HG03025 (cell line): ENCODE data around the gene SH2B2.
"Not testable (repeated sequence)": the region's sequence is repeated elsewhere in the genome, so short reads cannot be mapped to it uniquely, and the experiment has no call there.

ENCODE experiments used
- ATAC-seq: cut with Tn5 transposase; IDR thresholded peaks from one replicate; pipeline ENCODE4 v1.9.1; 2021; ENCODE audit warnings: mild to moderate bottlenecking, moderate library complexity; ENCODE audit not compliant: unreplicated experiment, low FRiP score

Gene SH2B2

DNA sequence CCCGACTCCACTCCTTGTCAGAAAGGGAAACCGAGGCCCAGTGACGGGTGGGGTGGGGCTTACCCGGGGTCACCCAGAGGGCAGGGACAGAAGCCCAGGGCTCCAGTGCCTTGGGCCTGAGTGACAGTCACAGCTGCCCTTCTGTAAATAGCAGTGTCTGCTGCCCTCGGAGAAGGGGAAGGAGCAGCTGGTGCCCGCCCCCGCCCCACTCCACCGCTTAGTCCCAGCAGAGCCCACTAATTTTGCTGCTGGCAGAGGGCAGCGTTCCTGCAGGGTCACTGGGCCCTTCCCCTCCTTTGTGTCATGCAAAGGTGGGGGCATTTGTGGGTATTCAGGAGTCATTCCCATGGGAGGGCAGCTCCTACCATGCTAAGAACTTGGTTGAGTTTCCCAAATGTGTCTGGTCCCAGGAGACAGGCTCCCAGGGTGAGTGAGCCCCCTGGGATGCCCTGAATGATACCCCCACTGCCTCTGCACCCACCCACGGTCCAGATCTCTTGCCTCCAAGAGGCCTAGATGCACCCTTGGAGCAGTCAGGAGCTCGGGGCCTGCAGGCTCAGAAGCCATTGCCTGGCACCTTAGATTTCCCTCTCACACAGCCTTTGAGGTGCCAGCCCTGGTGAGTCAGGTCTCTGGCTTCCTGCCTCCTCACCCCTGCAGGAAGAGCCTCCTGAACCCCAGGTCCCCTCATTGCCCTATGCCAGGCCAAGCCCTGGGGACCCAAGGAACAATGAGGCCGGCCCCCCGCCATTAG, 17.2 kb downstream of the SH2B2 start:
- ATAC-seq = no peak

DNA sequence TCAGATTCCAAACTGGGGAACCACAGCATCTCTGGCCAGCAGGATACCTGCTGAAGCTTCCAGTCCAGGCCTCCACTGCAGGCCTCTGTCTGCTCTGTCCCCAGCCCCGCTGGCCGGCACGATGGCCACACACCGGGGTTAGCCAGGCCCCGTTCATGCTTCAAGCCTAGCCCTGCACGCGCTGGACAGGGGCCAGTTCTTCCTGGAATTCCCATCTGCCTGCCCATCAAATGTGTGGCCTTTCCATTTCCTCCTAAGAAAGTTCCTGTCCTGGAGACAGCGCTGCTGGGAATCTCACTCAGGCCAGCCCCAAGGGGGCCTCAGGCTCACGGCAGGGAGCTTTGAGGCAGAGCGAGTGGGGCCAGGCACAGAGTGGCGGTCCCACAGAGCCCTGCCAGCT, 18.0 kb downstream of the SH2B2 start:
- no peak for ATAC-seq

DNA sequence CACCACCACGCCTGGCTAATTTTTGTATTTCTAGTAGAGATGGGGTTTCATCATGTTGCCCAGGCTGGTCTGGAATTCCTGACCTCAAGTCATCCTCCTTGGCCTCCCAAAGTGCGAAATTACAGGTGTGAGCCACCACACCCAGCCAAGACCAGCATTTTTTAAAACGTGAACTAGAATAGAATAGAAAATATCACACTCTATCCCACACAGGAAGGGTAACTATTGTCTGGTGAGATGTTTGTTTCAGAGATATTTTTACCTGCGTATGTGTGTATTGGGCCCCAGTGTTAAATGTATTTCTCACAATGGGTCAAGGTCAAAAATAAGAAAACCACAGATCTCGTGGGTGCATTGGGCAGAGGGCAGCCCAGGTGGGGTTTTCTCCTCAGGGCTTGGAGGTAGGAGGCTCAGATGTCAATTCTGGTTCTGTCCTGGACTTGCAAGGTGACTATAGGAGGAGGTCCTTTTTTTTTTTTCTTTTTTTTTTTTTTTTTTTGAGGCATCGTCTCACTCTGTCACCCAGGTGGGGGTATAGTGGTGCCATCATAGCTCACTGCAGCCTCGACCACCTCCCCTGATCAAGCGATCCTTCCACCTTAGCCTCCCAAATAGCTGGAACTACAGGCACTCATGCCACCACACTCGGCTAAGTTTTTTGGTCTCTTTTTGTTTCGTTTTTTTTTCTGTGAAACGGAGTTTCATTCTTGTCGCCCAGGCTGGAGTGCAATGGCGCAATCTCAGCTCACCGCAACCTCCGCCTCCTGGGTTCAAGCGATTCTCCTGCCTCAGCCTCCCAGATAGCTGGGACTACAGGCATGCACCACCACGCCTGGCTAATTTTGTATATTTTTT, 19.0 kb downstream of the SH2B2 start:
- peak; percentile 52 for ATAC-seq

DNA sequence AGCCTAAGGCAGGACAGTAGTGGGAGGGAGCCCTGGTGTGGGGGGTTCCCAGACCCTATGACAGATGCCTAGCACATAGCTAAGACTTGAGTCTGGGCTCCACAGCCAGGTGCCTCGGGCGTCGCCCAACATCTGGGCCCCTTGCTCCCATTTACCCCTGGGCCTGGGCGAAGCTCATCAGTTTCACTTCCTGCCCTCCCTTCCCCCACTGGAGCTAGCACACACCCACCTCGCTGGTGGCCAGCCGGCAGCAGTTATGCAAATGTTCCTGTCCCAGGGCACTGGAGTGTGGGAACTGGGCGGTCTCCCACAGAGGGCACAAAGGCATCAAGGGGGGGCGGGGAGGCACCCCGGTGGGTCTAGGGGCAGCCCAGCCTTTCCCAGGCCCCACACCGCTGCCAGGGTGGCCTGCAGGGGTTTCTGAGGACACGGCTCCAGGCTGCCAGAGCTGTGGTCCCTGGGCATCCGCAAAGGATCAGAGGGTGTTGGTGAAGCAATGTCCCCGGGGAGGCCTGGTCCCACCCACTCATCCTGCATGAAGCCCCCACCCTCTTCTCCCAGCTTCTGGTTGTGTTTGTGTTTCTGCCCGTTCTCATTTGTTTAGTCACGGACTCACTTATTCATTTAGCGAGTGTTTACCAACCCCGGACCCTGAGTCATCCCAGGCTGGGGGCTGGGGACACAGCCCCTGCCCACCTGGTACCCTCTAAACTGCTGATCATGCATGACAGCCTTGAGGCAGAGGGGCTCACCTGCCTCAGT, 20.4 kb downstream of the SH2B2 start:
- ATAC-seq = peak; percentile 58

DNA sequence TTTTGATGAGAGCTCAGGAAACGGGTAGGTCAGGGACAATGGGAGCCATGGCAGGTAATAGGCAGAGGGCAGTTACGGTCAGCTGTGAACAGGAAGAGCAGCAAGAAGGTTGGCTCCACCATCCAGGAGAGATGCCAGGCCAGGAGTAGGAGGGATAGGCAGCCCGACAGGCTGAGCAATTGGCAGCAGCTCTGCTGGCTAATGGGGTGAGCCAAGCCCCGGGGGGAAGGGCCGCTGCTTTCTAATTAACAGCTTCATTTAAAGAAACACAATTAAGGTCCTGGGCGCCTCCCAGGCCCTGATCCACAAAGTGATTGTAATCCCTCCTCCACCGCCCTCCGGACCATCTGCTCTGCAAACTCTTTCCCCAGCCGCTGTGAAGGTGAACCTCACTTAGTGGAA, 23.7 kb downstream of the SH2B2 start:
- ATAC-seq = no peak

DNA sequence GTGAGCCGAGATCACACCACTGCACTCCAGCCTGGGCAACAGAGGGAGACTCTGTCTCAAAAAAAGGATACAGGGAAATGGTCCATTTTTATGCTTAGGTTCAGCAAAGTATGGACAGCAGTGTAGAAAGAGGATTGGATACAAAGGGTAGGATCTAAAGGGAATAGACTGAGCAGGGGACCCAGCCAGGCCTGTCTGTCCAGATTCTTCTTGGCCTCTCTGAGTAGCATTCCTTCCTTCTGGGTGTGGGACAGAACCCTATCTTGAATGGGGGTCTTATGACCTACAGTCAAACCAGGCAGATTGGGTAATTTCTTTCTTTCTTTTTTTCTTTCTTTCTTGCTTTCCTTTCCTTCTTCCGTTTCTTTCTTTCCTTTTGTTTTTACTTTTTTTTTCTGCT, 25.6 kb downstream of the SH2B2 start:
- ATAC-seq = no peak

DNA sequence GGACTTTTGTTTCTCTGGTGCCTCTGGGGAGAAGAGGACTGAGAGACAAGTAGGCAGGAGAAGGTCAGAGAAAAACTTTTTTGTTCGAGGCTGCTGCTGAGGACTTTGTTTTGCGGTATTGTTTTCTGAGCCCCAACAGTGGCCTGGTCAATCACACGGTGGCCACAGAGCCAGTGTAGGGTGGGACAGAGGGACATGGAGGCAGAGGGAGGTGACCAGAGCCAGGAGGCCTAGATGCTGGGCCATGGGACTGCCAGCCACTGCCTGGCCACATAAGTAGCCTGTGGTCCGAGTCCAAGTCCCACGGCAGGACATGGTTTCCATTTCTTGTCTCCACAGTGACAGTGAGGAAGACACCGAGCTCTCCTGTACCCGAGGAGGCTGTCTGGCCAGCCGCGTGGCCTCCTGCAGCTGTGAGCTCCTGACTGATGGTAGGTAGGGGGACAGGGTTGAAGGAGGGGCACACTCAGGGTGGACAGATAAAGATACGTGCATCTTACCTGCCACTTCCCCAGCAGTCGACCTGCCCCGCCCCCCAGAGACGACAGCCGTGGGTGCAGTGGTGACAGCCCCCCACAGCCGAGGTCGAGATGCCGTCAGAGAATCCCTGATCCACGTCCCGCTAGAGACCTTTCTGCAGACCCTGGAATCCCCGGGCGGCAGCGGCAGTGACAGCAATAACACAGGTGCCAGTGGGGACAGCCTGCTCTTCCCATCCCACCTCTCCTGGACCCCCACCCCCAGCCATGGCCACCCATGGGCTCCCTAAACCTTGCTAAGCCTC, 27.5 kb downstream of the SH2B2 start:
- no peak for ATAC-seq

DNA sequence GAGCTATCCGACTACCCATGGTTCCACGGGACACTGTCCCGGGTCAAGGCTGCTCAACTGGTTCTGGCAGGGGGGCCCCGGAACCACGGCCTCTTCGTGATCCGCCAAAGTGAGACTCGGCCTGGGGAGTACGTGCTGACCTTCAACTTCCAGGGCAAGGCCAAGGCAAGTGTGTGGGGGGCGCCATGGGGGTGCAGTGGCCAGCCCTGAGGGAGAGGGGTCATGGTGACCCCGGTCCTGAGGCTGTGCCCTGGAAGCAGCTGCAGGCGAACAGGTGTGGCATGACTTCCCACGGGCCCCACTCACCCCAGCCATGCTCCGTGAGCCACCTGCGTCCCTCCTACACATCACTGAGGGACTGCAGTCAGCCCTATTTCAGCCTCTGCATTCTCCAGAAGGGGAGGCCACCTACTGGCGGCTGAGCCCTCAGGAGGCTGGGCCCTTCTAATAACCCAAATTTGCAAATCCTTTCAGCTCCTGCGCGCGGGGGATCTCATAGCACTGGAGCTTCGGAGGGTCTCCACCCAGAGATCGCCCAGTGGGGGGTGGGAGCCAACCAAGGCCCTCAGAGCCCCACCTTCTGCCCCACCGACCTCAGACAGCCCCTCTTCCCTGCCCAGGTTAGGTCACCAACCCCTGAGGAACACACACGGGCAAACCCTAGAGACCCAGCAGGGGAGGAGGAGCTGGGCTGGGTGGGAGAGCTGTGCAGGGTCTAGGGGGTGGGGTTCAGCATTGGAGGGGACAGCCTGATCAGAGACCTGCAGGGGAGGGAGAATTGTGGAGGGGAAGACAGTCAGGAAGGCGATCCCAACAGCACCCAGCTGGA, 30.8 kb downstream of the SH2B2 start:
- no peak for ATAC-seq

DNA sequence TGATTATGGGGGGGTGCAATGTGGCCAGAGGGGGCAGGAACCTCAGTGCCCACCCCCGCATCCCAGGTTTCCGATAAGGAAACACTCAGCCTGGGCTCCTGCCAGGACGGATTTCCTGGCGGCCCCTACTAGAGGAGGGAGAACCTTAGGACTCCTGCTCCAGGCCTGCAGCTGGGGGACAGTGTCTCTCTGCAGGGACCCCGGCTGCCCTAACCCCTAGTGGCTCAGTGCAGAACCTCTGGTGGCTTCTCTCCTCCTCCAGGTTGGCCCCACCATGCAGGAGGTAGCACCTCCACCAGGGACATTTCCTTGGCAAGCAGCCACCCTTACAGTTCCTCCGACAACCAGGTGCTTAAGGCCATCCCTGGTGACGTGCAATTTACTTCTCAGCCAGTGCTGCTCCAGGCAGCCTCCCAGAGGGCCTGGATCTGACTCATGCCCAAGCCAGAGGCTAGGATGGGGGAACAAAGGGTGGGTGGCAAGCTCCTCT, 31.9 kb downstream of the SH2B2 start:
- ATAC-seq = no peak

DNA sequence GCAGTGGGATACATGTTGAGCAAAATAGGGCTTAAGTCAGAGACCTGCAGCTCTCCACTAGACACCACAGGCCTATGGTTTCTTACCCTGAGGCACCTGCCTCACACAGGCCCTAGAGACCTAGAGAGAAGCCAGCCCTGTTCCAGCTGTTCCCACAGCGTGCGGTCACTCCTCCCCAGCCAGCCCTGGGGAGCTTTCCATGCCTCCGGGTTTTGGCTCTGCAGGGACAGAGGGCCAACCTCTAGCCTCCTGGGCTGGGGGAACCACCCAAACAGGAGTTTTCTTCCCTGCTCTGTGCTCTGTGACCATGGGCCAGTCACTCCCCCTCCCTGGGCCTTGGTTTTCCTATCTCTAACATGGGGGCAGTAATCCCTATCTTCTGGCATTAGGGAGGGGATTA, 33.0 kb downstream of the SH2B2 start:
- ATAC-seq = no peak

DNA sequence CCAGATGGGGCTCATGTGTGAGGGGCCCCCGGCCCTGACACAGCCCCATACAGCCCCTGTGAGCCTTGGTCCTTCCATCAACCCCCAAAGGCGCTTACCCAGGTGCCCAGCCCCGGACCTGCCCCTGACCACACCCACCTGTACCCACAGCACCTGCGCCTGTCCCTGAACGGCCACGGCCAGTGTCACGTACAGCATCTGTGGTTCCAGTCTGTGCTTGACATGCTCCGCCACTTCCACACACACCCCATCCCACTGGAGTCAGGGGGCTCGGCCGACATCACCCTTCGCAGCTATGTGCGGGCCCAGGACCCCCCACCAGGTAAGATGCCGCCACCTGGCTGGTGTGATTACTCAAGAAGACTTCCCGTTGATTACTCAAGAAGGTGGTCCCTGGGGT, 33.5 kb downstream of the SH2B2 start:
- ATAC-seq = no peak

DNA sequence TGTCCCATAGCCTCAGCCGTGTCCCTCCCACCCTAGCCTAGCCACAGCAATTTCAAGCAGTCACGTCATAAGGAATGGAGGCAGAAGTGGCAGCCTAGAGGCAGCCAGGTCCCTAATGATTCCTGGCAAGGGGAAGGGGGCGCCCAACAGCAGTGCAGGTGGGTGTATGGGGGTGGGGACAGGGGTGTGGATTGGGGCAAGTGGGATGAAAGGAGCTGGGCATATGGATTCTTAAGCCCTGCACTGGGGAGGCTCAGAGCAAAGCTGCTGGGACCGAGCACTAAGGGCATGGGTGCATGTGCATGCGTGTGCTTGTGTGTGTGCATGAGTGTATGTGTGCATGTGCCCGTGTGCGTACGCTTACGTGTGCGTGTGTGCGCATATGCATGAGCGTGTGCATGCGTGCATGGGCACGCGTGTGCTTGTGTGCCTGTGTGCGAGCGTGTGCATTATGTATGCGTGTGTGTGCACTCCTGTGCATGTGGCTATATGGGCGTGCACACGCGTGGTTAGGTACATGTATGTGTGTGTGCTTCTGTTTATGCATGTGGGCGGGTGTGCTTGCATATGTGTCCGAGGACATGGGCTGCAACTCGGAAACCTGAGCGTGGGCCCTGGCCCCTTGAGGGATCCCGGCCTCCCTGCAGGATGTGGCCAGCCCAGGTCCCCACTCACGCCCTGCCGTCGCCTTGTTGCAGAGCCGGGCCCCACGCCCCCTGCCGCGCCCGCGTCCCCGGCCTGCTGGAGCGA, 34.1 kb downstream of the SH2B2 start:
- ATAC-seq = no peak

DNA sequence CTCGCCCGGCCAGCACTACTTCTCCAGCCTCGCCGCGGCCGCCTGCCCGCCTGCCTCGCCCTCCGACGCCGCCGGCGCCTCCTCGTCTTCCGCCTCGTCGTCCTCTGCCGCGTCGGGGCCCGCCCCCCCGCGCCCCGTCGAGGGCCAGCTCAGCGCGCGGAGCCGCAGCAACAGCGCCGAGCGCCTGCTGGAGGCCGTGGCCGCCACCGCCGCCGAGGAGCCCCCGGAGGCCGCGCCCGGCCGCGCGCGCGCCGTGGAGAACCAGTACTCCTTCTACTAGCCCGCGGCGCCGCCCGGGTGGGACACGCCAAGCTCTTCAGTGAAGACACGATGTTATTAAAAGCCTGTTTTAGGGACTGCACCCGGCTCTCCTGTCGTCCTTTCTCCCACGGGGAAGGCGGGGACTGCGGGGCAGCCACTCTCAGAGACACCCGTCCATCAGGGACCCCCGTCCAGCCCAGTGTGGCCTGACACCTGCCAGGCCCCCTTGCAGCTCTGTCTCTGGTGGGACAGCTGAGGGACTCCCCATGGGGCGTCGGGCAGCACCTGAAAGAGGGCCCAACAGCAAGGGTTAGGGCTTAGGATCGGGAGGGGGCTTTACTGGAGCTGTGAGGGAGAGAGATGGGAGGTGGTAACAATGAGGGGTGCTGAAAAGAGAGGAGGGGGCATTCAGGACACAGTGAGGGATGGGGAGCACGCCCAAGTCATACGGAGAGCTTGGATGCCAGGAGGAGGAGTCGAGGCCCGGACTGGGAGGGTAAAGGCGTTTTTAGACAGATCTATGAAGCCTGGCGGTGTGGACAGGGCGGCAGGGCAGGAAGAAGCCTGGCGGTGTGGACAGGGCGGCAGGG, 34.9 kb downstream of the SH2B2 start:
- no peak for ATAC-seq

DNA sequence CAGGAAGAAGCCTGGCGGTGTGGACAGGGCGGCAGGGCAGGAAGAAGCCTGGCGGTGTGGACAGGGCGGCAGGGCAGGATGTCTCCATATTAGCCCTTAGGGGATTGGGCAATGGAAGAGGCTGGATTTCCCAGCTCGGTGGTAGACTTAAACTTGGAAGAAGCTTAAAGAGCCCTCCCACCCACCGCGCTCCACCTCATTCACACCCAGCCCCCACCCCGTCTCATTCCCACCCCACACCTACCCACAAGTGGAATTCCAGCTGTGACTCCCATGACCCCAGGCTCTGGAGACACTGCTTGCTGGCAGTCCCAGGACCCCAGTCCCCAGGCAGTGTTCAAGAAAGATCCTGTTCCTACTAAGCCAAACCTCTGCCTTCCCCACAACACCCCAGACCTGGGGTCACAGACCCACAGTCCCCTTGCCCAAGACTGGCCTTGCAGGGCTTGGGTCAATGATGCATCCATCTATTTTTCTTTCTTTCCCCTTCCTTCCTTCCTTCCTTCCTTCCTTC, 35.6 kb downstream of the SH2B2 start:
- ATAC-seq = no peak

DNA sequence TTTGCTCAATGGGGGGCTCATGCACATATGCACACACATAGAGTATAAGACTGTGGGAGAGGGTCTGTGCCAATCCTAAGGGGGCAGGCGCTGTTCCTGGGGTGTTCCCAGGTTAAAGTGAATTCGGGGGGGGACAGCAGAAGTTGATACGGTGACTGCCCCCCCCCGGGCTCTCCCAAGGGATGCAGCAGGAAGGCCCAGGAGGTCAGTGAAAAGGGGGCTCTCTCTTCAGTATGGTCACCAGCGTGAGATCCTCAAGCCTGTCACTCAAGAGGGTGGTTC, 37.2 kb downstream of the SH2B2 start:
- no peak for ATAC-seq

DNA sequence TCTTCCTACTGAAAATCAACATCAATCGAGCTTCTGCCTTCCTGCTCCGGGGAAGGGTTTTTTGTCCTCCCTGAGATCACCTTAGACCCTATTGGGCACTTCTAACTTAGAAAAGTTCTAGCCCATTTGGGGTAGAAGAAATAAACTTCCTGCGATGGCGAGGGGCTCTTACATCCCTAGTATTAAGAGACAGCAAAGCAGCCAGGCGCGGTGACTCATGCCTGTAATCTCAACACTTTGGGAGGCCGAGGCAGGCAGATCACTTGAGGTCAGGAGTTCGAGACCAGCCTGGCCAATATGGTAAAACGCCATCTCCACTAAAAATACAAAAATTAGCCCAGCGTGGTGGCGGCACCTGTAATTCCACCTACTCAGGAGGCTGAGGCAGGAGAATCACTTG, 38.4 kb downstream of the SH2B2 start:
- not testable (repeated sequence) for ATAC-seq

DNA sequence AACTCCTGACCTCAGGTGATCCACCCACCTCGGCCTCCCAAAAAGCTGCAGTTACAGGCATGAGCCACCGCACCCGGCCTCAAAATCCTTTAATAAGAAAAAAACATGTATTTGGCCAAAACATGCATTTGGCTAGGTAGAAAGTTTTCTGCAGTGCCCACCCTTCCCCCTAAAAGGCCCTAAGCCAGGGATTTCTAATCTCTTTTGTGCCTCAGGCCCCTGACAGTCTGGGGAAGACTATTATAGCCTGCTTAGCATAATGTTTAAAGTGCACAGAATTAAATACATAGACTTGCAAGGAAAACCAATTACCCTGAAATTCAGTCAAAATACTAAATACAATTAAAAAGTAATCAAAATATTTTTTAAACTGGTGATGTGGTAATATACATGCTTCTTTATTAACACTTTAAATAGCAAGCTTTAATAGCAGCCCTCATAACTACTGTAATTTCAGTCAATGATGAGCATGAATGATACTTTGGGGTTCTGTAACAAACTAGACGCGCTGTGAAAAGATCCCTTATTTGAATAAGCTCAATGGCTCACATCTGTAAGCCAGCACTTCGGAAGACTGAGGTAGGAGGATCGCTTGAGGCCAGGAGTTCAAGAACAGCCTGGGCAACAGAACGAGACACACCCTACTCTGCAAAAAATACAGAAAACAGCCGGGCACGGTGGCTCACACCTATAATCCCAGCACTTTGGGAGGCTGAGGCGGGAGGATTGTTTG, 39.7 kb downstream of the SH2B2 start:
- ATAC-seq = no peak
